Measurements from ENCODE around the gene KRTAP10-11.
"Not testable (repeated sequence)": the region's sequence is repeated elsewhere in the genome, so short reads cannot be mapped to it uniquely, and the experiment has no call there.

The KRTAP10-11 gene

GRCh38 chr21:44626262-44626661, 20.0 kb upstream of the KRTAP10-11 start:
- no peaks in the 10 kb centered on the region for H3F3A ChIP-seq (ENCODE audit: insufficient read depth, low read length)
- H3K4me1 ChIP-seq (ENCODE audit: low read length): no peaks in the 10 kb centered on the region
- no peak for TF ChIP-seq EZH2 (optimal IDR thresholded peaks at IDR 0.05; ENCODE audit: low read depth, low read length)
- no peak for TF ChIP-seq EZH2phosphoT487 (IDR thresholded peaks at IDR 0.05; ENCODE audit: low read length)
- TF ChIP-seq, protein P1, sequence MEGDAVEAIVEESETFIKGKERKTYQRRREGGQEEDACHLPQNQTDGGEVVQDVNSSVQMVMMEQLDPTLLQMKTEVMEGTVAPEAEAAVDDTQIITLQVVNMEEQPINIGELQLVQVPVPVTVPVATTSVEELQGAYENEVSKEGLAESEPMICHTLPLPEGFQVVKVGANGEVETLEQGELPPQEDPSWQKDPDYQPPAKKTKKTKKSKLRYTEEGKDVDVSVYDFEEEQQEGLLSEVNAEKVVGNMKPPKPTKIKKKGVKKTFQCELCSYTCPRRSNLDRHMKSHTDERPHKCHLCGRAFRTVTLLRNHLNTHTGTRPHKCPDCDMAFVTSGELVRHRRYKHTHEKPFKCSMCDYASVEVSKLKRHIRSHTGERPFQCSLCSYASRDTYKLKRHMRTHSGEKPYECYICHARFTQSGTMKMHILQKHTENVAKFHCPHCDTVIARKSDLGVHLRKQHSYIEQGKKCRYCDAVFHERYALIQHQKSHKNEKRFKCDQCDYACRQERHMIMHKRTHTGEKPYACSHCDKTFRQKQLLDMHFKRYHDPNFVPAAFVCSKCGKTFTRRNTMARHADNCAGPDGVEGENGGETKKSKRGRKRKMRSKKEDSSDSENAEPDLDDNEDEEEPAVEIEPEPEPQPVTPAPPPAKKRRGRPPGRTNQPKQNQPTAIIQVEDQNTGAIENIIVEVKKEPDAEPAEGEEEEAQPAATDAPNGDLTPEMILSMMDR (IDR thresholded peaks at IDR 0.05; ENCODE audit: low read length): no peak
- no peaks in the 10 kb centered on the region for H3K9me2 ChIP-seq (replicated peaks; ENCODE audit: insufficient read depth, low read length)
- no peaks in the 10 kb centered on the region for H4K20me1 ChIP-seq (ENCODE audit: insufficient read depth, low read length)
- no peak for DNase-seq
- no peak overlapping the region for H2AFZ ChIP-seq (ENCODE audit: low read length)
- H3K9me3 ChIP-seq (replicated peaks; ENCODE audit: insufficient read depth, low read length): no peaks in the 10 kb centered on the region
- no peak overlapping the region for H3K27ac ChIP-seq (ENCODE audit: low read length)
- H3K79me2 ChIP-seq (ENCODE audit: low read length): no peaks in the 10 kb centered on the region
- no peak overlapping the region for H3K9ac ChIP-seq (ENCODE audit: low read length)
- H3K36me3 ChIP-seq (replicated peaks; ENCODE audit: insufficient read depth, low read length): no peaks in the 10 kb centered on the region
- H3K4me2 ChIP-seq (ENCODE audit: low read depth, low read length): no peak overlapping the region
- no peak overlapping the region for H3K4me3 ChIP-seq (ENCODE audit: low read length)
- peaks cover 47% of the 10 kb centered on the region for H3K27me3 ChIP-seq (replicated peaks; ENCODE audit: insufficient read depth, low read length)

- Histone ChIP-seq H3K27ac (ENCODE audit: low read length) (no peak within 1 kb of the TSS), H3K9me3 (replicated peaks; ENCODE audit: insufficient read depth, low read length) (no peaks in the 10 kb centered on the region), H3K4me1 (ENCODE audit: low read length) (no peaks in the 10 kb centered on the region), H3K4me3 (ENCODE audit: low read length) (no peak within 1 kb of the TSS), H3F3A (ENCODE audit: insufficient read depth, low read length) (no peaks in the 10 kb centered on the region), H3K27me3 (replicated peaks; ENCODE audit: insufficient read depth, low read length) (peaks cover 46% of the 10 kb centered on the region), H3K79me2 (ENCODE audit: low read length) (no peaks in the 10 kb centered on the region), H3K9me2 (replicated peaks; ENCODE audit: insufficient read depth, low read length) (no peaks in the 10 kb centered on the region), H3K36me3 (replicated peaks; ENCODE audit: insufficient read depth, low read length) (no peaks in the 10 kb centered on the region), H2AFZ (ENCODE audit: low read length) (no peak within 1 kb of the TSS), H3K9ac (ENCODE audit: low read length) (no peak within 1 kb of the TSS), H4K20me1 (ENCODE audit: insufficient read depth, low read length) (no peaks in the 10 kb centered on the region), H3K4me2 (ENCODE audit: low read depth, low read length) (no peak within 1 kb of the TSS)
- DNase-seq: no peak
- TF ChIP-seq, protein P1 (IDR thresholded peaks at IDR 0.05; ENCODE audit: low read length): no peak
- TF ChIP-seq EZH2phosphoT487 (IDR thresholded peaks at IDR 0.05; ENCODE audit: low read length) (no peak), EZH2 (optimal IDR thresholded peaks at IDR 0.05; ENCODE audit: low read depth, low read length) (no peak)
These were observed 19.5 kb upstream of the KRTAP10-11 start, which contains the start of gene KRTAP10-9 for GRCh38 chr21:44626673-44627143. Gene KRTAP10-9 (plus strand): TSS chr21:44627093. CDS start chr21:44627172, 79 bp downstream.

GRCh38 chr21:44627181-44627822, 18.9 kb upstream of the KRTAP10-11 start:
- H3K27me3 ChIP-seq (replicated peaks; ENCODE audit: insufficient read depth, low read length): peaks cover 50% of the 10 kb centered on the region
- H3K27ac ChIP-seq (ENCODE audit: low read length); H3K36me3 ChIP-seq (replicated peaks; ENCODE audit: insufficient read depth, low read length); H3K4me1 ChIP-seq (ENCODE audit: low read length); H3K4me2 ChIP-seq (ENCODE audit: low read depth, low read length); H3K9me2 ChIP-seq (replicated peaks; ENCODE audit: insufficient read depth, low read length); H3F3A ChIP-seq (ENCODE audit: insufficient read depth, low read length); H3K4me3 ChIP-seq (ENCODE audit: low read length); H3K9ac ChIP-seq (ENCODE audit: low read length); H3K79me2 ChIP-seq (ENCODE audit: low read length); DNase-seq; H3K9me3 ChIP-seq (replicated peaks; ENCODE audit: insufficient read depth, low read length); H4K20me1 ChIP-seq (ENCODE audit: insufficient read depth, low read length); H2AFZ ChIP-seq (ENCODE audit: low read length): not testable (repeated sequence)

- not testable (repeated sequence) for H4K20me1 ChIP-seq (ENCODE audit: insufficient read depth, low read length); H3K4me2 ChIP-seq (ENCODE audit: low read depth, low read length); H3K36me3 ChIP-seq (replicated peaks; ENCODE audit: insufficient read depth, low read length); H3K4me3 ChIP-seq (ENCODE audit: low read length); H3K4me1 ChIP-seq (ENCODE audit: low read length); H3K9ac ChIP-seq (ENCODE audit: low read length); H3K9me3 ChIP-seq (replicated peaks; ENCODE audit: insufficient read depth, low read length); H3K9me2 ChIP-seq (replicated peaks; ENCODE audit: insufficient read depth, low read length); H2AFZ ChIP-seq (ENCODE audit: low read length); DNase-seq; H3K27ac ChIP-seq (ENCODE audit: low read length); H3F3A ChIP-seq (ENCODE audit: insufficient read depth, low read length); H3K79me2 ChIP-seq (ENCODE audit: low read length)
- H3K27me3 ChIP-seq (replicated peaks; ENCODE audit: insufficient read depth, low read length): peaks cover 55% of the 10 kb centered on the region
These were observed 18.4 kb upstream of the KRTAP10-11 start for GRCh38 chr21:44627831-44628233.

Measured in MM.1S (cell line).